ENCODE data around the gene PDSS1.

The PDSS1 gene

DNA sequence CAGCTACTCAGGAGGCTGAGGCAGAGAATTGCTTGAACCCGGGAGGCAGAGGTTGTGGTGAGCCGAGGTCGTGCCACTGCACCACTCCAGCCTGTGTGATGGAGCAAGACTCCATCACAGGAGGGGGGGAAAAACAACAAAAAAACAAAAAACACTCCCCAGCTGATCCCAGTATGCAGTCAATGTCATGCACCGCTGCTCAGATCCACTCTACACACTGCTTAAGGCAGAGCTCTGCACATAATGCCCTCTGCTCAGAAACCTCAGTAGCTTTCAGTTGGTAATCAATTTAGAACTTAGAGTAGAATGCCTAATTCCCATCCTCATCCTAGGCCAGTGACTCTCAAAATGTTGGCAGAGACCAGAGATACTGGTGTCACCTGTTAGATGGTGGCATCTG is 43.9 kb downstream of the PDSS1 start:
- H3K9me3 ChIP-seq (ENCODE audit: insufficient read depth, low read depth, low read length) = no peaks in the 10 kb centered on the region
- H3K4me1 ChIP-seq (ENCODE audit: insufficient read depth, low read length, poor library complexity, severe bottlenecking) = peaks cover 6% of the 10 kb centered on the region
- TF ChIP-seq EZH2phosphoT487 (IDR thresholded peaks at IDR 0.05; ENCODE audit: borderline replicate concordance) = no peak
- TF ChIP-seq, protein P1, sequence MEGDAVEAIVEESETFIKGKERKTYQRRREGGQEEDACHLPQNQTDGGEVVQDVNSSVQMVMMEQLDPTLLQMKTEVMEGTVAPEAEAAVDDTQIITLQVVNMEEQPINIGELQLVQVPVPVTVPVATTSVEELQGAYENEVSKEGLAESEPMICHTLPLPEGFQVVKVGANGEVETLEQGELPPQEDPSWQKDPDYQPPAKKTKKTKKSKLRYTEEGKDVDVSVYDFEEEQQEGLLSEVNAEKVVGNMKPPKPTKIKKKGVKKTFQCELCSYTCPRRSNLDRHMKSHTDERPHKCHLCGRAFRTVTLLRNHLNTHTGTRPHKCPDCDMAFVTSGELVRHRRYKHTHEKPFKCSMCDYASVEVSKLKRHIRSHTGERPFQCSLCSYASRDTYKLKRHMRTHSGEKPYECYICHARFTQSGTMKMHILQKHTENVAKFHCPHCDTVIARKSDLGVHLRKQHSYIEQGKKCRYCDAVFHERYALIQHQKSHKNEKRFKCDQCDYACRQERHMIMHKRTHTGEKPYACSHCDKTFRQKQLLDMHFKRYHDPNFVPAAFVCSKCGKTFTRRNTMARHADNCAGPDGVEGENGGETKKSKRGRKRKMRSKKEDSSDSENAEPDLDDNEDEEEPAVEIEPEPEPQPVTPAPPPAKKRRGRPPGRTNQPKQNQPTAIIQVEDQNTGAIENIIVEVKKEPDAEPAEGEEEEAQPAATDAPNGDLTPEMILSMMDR (conservative IDR thresholded peaks at IDR 0.05; ENCODE audit: low read length) = no peak
- peaks cover 70% of the 10 kb centered on the region; the same call in 1 of the 2 replicates for H3K36me3 ChIP-seq (ENCODE audit: insufficient read depth, low read length)
- H2AFZ ChIP-seq (ENCODE audit: low read length) = no peak overlapping the region
- H4K20me1 ChIP-seq (ENCODE audit: insufficient read depth, low read length, poor library complexity, severe bottlenecking) = no peaks in the 10 kb centered on the region
- no peaks in the 10 kb centered on the region for H3K79me2 ChIP-seq (ENCODE audit: insufficient read depth, low read length)
- no peaks in the 10 kb centered on the region for H3K9me2 ChIP-seq (replicated peaks; ENCODE audit: low read depth, low read length)
- H3K4me3 ChIP-seq (ENCODE audit: low read length, poor library complexity, severe bottlenecking) = no peak overlapping the region
- H3K9ac ChIP-seq (ENCODE audit: low read depth, low read length, poor library complexity, severe bottlenecking) = no peak overlapping the region
- H3K4me2 ChIP-seq (ENCODE audit: low read depth, low read length, poor library complexity, severe bottlenecking) = no peak overlapping the region
- 0 out of 2 replicates have a peak, but pooled peaks cover 2% of the 10 kb centered on the region for H3F3A ChIP-seq (ENCODE audit: low read depth)
- H3K27me3 ChIP-seq (ENCODE audit: insufficient read depth, low read length, poor library complexity, severe bottlenecking) = no peaks in the 10 kb centered on the region

DNA sequence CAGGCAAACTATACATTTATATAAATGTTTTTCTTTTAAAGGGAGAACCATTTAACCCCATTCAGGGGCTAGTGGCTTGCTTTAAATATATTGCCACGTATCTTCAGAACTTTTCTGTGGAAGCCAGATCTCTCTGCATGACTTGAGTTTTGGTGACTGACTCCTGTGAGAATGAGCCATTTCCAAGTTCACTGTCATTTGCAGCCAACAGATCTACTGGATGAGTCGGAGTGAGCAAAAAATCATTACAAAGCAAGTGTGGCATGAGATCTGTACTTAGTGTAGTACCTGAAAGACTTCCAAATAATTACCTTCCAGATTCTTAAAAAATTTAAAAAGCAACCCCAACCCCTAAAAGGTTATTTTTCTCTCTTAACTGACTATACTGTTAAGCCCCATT is 45.6 kb downstream of the PDSS1 start:
- Histone ChIP-seq H3F3A (ENCODE audit: low read depth) (0 out of 2 replicates have a peak, but pooled peaks cover 2% of the 10 kb centered on the region), H3K36me3 (ENCODE audit: insufficient read depth, low read length) (peaks cover 78% of the 10 kb centered on the region), H3K79me2 (ENCODE audit: insufficient read depth, low read length) (no peaks in the 10 kb centered on the region), H3K4me2 (ENCODE audit: low read depth, low read length, poor library complexity, severe bottlenecking) (no peak overlapping the region), H4K20me1 (ENCODE audit: insufficient read depth, low read length, poor library complexity, severe bottlenecking) (no peaks in the 10 kb centered on the region), H3K4me1 (ENCODE audit: insufficient read depth, low read length, poor library complexity, severe bottlenecking) (peaks cover 6% of the 10 kb centered on the region), H3K9me2 (replicated peaks; ENCODE audit: low read depth, low read length) (no peaks in the 10 kb centered on the region), H3K27me3 (ENCODE audit: insufficient read depth, low read length, poor library complexity, severe bottlenecking) (no peaks in the 10 kb centered on the region), H3K9me3 (ENCODE audit: insufficient read depth, low read depth, low read length) (no peaks in the 10 kb centered on the region), H3K4me3 (ENCODE audit: low read length, poor library complexity, severe bottlenecking) (no peak overlapping the region), H3K9ac (ENCODE audit: low read depth, low read length, poor library complexity, severe bottlenecking) (no peak overlapping the region), H2AFZ (ENCODE audit: low read length) (no peak overlapping the region)
- no peak for TF ChIP-seq EZH2phosphoT487 (IDR thresholded peaks at IDR 0.05; ENCODE audit: borderline replicate concordance)
- TF ChIP-seq, protein P1 (conservative IDR thresholded peaks at IDR 0.05; ENCODE audit: low read length) = no peak

DNA sequence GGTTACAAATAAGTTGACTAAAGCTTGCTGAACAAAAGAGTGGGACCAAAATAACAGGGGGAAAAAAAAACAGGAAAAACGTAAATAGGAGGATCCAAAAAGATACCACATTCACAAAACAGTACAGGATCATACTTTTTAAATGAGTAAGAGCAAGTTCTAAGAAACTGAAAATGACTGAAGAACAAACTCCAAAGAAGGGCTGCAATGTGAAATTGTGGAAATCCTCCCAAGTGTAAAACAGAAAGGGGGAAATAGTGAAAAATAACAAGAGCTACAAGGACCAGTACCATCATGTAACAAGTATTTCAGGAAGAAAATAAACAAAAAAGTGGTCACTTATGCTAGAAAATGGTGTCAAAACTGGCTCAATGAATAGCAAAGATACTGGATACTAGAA is 46.3 kb downstream of the PDSS1 start:
- Histone ChIP-seq H3K9me2 (replicated peaks; ENCODE audit: low read depth, low read length) (no peaks in the 10 kb centered on the region), H3F3A (ENCODE audit: low read depth) (0 out of 2 replicates have a peak, but pooled peaks cover 2% of the 10 kb centered on the region), H3K9ac (ENCODE audit: low read depth, low read length, poor library complexity, severe bottlenecking) (no peak overlapping the region), H3K79me2 (ENCODE audit: insufficient read depth, low read length) (no peaks in the 10 kb centered on the region), H3K9me3 (ENCODE audit: insufficient read depth, low read depth, low read length) (no peaks in the 10 kb centered on the region), H3K36me3 (ENCODE audit: insufficient read depth, low read length) (peaks cover 77% of the 10 kb centered on the region), H4K20me1 (ENCODE audit: insufficient read depth, low read length, poor library complexity, severe bottlenecking) (no peaks in the 10 kb centered on the region), H3K4me3 (ENCODE audit: low read length, poor library complexity, severe bottlenecking) (no peak overlapping the region), H3K4me2 (ENCODE audit: low read depth, low read length, poor library complexity, severe bottlenecking) (no peak overlapping the region), H3K4me1 (ENCODE audit: insufficient read depth, low read length, poor library complexity, severe bottlenecking) (peaks cover 6% of the 10 kb centered on the region), H3K27me3 (ENCODE audit: insufficient read depth, low read length, poor library complexity, severe bottlenecking) (no peaks in the 10 kb centered on the region), H2AFZ (ENCODE audit: low read length) (no peak overlapping the region)
- TF ChIP-seq, protein P1 (conservative IDR thresholded peaks at IDR 0.05; ENCODE audit: low read length) = no peak
- TF ChIP-seq EZH2phosphoT487 (IDR thresholded peaks at IDR 0.05; ENCODE audit: borderline replicate concordance) = no peak
